WTC11 (cell line): Measurements from ENCODE around the gene SPDL1. TPM values are rescaled to one million over a fixed set of nuclear protein-coding genes. Genes with fewer than 3 reads are reported as not detected.

Experiments used
- ATAC-seq: fragments of 200-7000 bp; cut with Tn5 transposase; 2 replicates; pipeline ENCODE4 v1.10.0; 2021; ENCODE audit warnings: mild to moderate bottlenecking, moderate library complexity
- CTCF ChIA-PET: fragments of 300-600 bp; sonication (Branson Sonifier 250); formaldehyde crosslinking; loops from one replicate; lab custom pipeline; 2021; ENCODE audit warnings: antibody characterized with exemption; lab: Charles Lee
- POLR2A ChIA-PET: fragments of 350-600 bp; sonication (Branson Sonifier 250); formaldehyde crosslinking; loops from one replicate; lab custom pipeline; 2021; ENCODE audit warnings: antibody characterized with exemption; lab: Charles Lee
- DNase-seq: peaks from one replicate; pipeline ENCODE4 v3.0.0; 2021; ENCODE audit warnings: low spot score
- H3K27ac Mint-ChIP-seq: 2 replicates; pipeline ENCODE4 v1.8.0; 2021; ENCODE audit warnings: mixed read lengths
- H3K27me3 Mint-ChIP-seq: 2 replicates; pipeline ENCODE4 v1.8.0; 2021; ENCODE audit warnings: low read depth, mild to moderate bottlenecking, moderate library complexity, mixed read lengths
- H3K36me3 Mint-ChIP-seq: 2 replicates; pipeline ENCODE4 v1.8.0; 2021; ENCODE audit warnings: mixed read lengths
- H3K4me1 Mint-ChIP-seq: 2 replicates; pipeline ENCODE4 v1.8.0; 2022; ENCODE audit warnings: mixed read lengths
- H3K4me3 Mint-ChIP-seq: 2 replicates; pipeline ENCODE4 v1.8.0; 2021; ENCODE audit warnings: mild to moderate bottlenecking, moderate library complexity, mixed read lengths
- H3K9me3 Mint-ChIP-seq: 2 replicates; pipeline ENCODE4 v1.8.0; 2021; ENCODE audit warnings: mixed read lengths
- ATF6 ChIP-seq: sonication (generic); formaldehyde crosslinking; IDR thresholded peaks from 2 replicates; pipeline ENCODE4 v1.8.1; 2023; ENCODE audit warnings: mild to moderate bottlenecking, missing genetic modification reagents
- CDX4 ChIP-seq: fragments of 250-450 bp; sonication (Bioruptor Pico); IDR thresholded peaks from 2 replicates; pipeline ENCODE4 v1.9.0; 2021; ENCODE audit warnings: moderate library complexity, mild to moderate bottlenecking, inconsistent platforms, borderline replicate concordance
- CTCF ChIP-seq: fragments of 200-600 bp; IDR thresholded peaks from 2 replicates; pipeline ENCODE4 v1.8.0; 2022; ENCODE audit warnings: antibody characterized with exemption
- ELF4 ChIP-seq: sonication (generic); formaldehyde crosslinking; IDR thresholded peaks from 2 replicates; pipeline ENCODE4 v1.8.1; 2022; ENCODE audit warnings: low read depth, mild to moderate bottlenecking, moderate library complexity, missing genetic modification reagents
- FOXP1 ChIP-seq: sonication (generic); formaldehyde crosslinking; IDR thresholded peaks from 2 replicates; pipeline ENCODE4 v1.8.0; 2022; ENCODE audit warnings: missing genetic modification reagents, mild to moderate bottlenecking, moderate library complexity, borderline replicate concordance
- GABPB1 ChIP-seq: sonication (generic); formaldehyde crosslinking; IDR thresholded peaks from 2 replicates; pipeline ENCODE4 v1.8.1; 2023; ENCODE audit warnings: mild to moderate bottlenecking, missing genetic modification reagents
- HMGA2 ChIP-seq: fragments of 250-450 bp; sonication (Bioruptor Pico); IDR thresholded peaks from 2 replicates; pipeline ENCODE4 v1.4.0; 2021; ENCODE audit warnings: mild to moderate bottlenecking, moderate library complexity
- IRF1 ChIP-seq: sonication (generic); formaldehyde crosslinking; IDR thresholded peaks from 2 replicates; pipeline ENCODE4 v1.8.0; 2023; ENCODE audit warnings: missing genetic modification reagents
- IRF2 ChIP-seq: sonication (generic); formaldehyde crosslinking; IDR thresholded peaks from 2 replicates; pipeline ENCODE4 v1.8.0; 2022; ENCODE audit warnings: low read depth, missing genetic modification reagents, borderline replicate concordance
- JAZF1 ChIP-seq: fragments of 250-450 bp; sonication (Bioruptor Pico); IDR thresholded peaks from 2 replicates; pipeline ENCODE4 v1.9.0; 2021; ENCODE audit warnings: moderate library complexity, mild to moderate bottlenecking, inconsistent platforms
- NFATC4 ChIP-seq: fragments of 250-450 bp; sonication (Bioruptor Pico); IDR thresholded peaks from 2 replicates; pipeline ENCODE4 v1.9.0; 2021; ENCODE audit warnings: mild to moderate bottlenecking
- NFYB ChIP-seq: sonication (generic); formaldehyde crosslinking; conservative IDR thresholded peaks from 2 replicates; pipeline ENCODE4 v1.8.0; 2022; ENCODE audit warnings: low read depth, missing genetic modification reagents
- NR2C2 ChIP-seq: sonication (generic); formaldehyde crosslinking; IDR thresholded peaks from 2 replicates; pipeline ENCODE4 v1.8.0; 2022; ENCODE audit warnings: mild to moderate bottlenecking, missing genetic modification reagents
- OVOL2 ChIP-seq: fragments of 250-450 bp; sonication (Bioruptor Pico); IDR thresholded peaks from 2 replicates; pipeline ENCODE4 v1.9.0; 2021; ENCODE audit warnings: mild to moderate bottlenecking, borderline replicate concordance
- STAT6 ChIP-seq: sonication (generic); formaldehyde crosslinking; conservative IDR thresholded peaks from 2 replicates; pipeline ENCODE4 v1.8.1; 2023; ENCODE audit warnings: mild to moderate bottlenecking, low read depth, missing genetic modification reagents, moderate library complexity
- ZNF121 ChIP-seq: sonication (generic); formaldehyde crosslinking; IDR thresholded peaks from 2 replicates; pipeline ENCODE4 v1.8.0; 2023; ENCODE audit warnings: missing genetic modification reagents
- ZNF671 ChIP-seq: fragments of 250-450 bp; sonication (Bioruptor Pico); IDR thresholded peaks from 2 replicates; pipeline ENCODE4 v1.8.0; 2021; ENCODE audit warnings: mild to moderate bottlenecking
- total RNA-seq: library from RNA; stranded (reverse); gene quantifications from 3 replicates; pipeline ENCODE4 v1.2.3, GENCODE V29; 2021

The SPDL1 gene
- total RNA-seq, 1 experiment from 2014 or later: 35.1 TPM

- TF ChIP-seq ATF6 (no peak), ELF4 (CRISPR knock-in tag) (no peak)
These were observed 33.3 kb upstream of the SPDL1 start (continued) for GRCh38 chr5:169550227-169550626.

- no peak for TF ChIP-seq FOXP1 (CRISPR knock-in tag)
- no peak for TF ChIP-seq IRF2 (CRISPR knock-in tag)
- TF ChIP-seq NFYB (CRISPR knock-in tag): no peak
- TF ChIP-seq CTCF: no peak
- no peak for TF ChIP-seq OVOL2 (CRISPR knock-in tag)
- TF ChIP-seq ZNF671: no peak
- TF ChIP-seq ZNF121 (CRISPR knock-in tag): no peak
- no peak for TF ChIP-seq GABPB1
- TF ChIP-seq STAT6 (CRISPR knock-in tag): no peak
- ATAC-seq: no peak
- ChIA-PET CTCF (no interaction called here), POLR2A (no interaction called here)
- no peak for DNase-seq
- Mint-ChIP-seq H3K9me3 (no peaks in the 10 kb centered on the region; the same call in 1 of the 2 replicates), H3K27ac (no peak overlapping the region), H3K27me3 (no peaks in the 10 kb centered on the region), H3K4me3 (no peak overlapping the region), H3K36me3 (no peaks in the 10 kb centered on the region), H3K4me1 (peaks cover 10% of the 10 kb centered on the region)
These were observed 32.4 kb upstream of the SPDL1 start for GRCh38 chr5:169551146-169551545.

- TF ChIP-seq IRF1 (CRISPR knock-in tag) (no peak), HMGA2 (no peak), NFATC4 (CRISPR knock-in tag) (no peak), NR2C2 (CRISPR knock-in tag) (no peak), GABPB1 (no peak), CDX4 (no peak), JAZF1 (CRISPR knock-in tag) (no peak), FOXP1 (CRISPR knock-in tag) (no peak)
- H3K27ac Mint-ChIP-seq: no peak overlapping the region
- DNase-seq (no peak), ATAC-seq (no peak)
- ChIA-PET POLR2A (no interaction called here), CTCF (no interaction called here)
- H3K4me3 Mint-ChIP-seq: no peak overlapping the region
- H3K36me3 Mint-ChIP-seq: no peaks in the 10 kb centered on the region
- peaks cover 10% of the 10 kb centered on the region for H3K4me1 Mint-ChIP-seq
- H3K27me3 Mint-ChIP-seq: no peaks in the 10 kb centered on the region
- peaks cover 5% of the 10 kb centered on the region for H3K9me3 Mint-ChIP-seq
These were observed 31.9 kb upstream of the SPDL1 start for GRCh38 chr5:169551696-169552095.
